ENCODE data around the gene PRSS27.

Gene PRSS27

GRCh38 chr16:2745116-2745890 is 25.3 kb upstream of the PRSS27 start:
- Histone ChIP-seq H4K8ac (ENCODE audit: low read depth, low read length) (no peak overlapping the region), H2BK120ac (ENCODE audit: insufficient read depth, low read length, poor library complexity) (no peak overlapping the region), H2BK5ac (ENCODE audit: low read depth, low read length, poor library complexity) (no peak overlapping the region), H2BK12ac (ENCODE audit: low read length) (no peak overlapping the region), H3K27me3 (ENCODE audit: insufficient read depth, low read length) (no peaks in the 10 kb centered on the region), H3K23ac (ENCODE audit: low read length) (no peak overlapping the region), H3K27ac (ENCODE audit: low read depth, low read length) (no peak overlapping the region), H2AFZ (ENCODE audit: insufficient read depth, low read length, poor library complexity) (no peak overlapping the region), H3K4ac (ENCODE audit: low read depth, low read length) (no peak overlapping the region), H3K79me1 (ENCODE audit: low read length) (no peaks in the 10 kb centered on the region), H3K9me3 (ENCODE audit: insufficient read depth, low read depth, low read length) (peaks cover 2% of the 10 kb centered on the region), H3K36me3 (ENCODE audit: control insufficient read depth in 1 of 2, insufficient read depth in 2 of 2, low read length in 2 of 2) (no peaks in the 10 kb centered on the region), H4K91ac (ENCODE audit: low read depth, low read length) (no peak overlapping the region), H3K4me2 (ENCODE audit: low read length) (no peak overlapping the region), H4K12ac (ENCODE audit: low read depth, low read length) (no peak overlapping the region), H3K9ac (ENCODE audit: low read length) (no peak overlapping the region), H3K4me1 (ENCODE audit: control insufficient read depth in 1 of 2, insufficient read depth in 2 of 2, low read length in 2 of 2) (no peaks in the 10 kb centered on the region), H2AK5ac (ENCODE audit: low read length) (no peak overlapping the region), H3K18ac (ENCODE audit: low read length) (no peak overlapping the region), H3K79me2 (ENCODE audit: control insufficient read depth, insufficient read depth, low read length, poor library complexity) (no peaks in the 10 kb centered on the region), H3K14ac (ENCODE audit: low read length) (no peak overlapping the region), H3K4me3 (ENCODE audit: low read depth, low read length) (no peak overlapping the region)
- WGBS (ENCODE audit: extremely low coverage, insufficient coverage, insufficient read length): no CpG with 5 or more reads among the region's 15 CpGs
- no peak for DNase-seq

- no peaks in the 10 kb centered on the region for H3K79me1 ChIP-seq (ENCODE audit: low read length)
- H4K8ac ChIP-seq (ENCODE audit: low read depth, low read length): no peak overlapping the region
- H3K9me3 ChIP-seq (ENCODE audit: insufficient read depth, low read depth, low read length): peaks cover 2% of the 10 kb centered on the region
- no peak overlapping the region for H3K14ac ChIP-seq (ENCODE audit: low read length)
- no peaks in the 10 kb centered on the region for H3K4me1 ChIP-seq (ENCODE audit: control insufficient read depth in 1 of 2, insufficient read depth in 2 of 2, low read length in 2 of 2)
- no peak overlapping the region for H3K23ac ChIP-seq (ENCODE audit: low read length)
- peak overlapping the region; percentile 38 for H3K9ac ChIP-seq (ENCODE audit: low read length)
- no peak overlapping the region for H3K27ac ChIP-seq (ENCODE audit: low read depth, low read length)
- H3K4ac ChIP-seq (ENCODE audit: low read depth, low read length): no peak overlapping the region
- WGBS (ENCODE audit: extremely low coverage, insufficient coverage, insufficient read length): no CpG with 5 or more reads among the region's 6 CpGs
- no peak overlapping the region for H4K91ac ChIP-seq (ENCODE audit: low read depth, low read length)
- H2BK120ac ChIP-seq (ENCODE audit: insufficient read depth, low read length, poor library complexity): no peak overlapping the region
- no peaks in the 10 kb centered on the region for H3K36me3 ChIP-seq (ENCODE audit: control insufficient read depth in 1 of 2, insufficient read depth in 2 of 2, low read length in 2 of 2)
- no peaks in the 10 kb centered on the region for H3K79me2 ChIP-seq (ENCODE audit: control insufficient read depth, insufficient read depth, low read length, poor library complexity)
- no peak overlapping the region for H2AFZ ChIP-seq (ENCODE audit: insufficient read depth, low read length, poor library complexity)
- no peaks in the 10 kb centered on the region for H3K27me3 ChIP-seq (ENCODE audit: insufficient read depth, low read length)
- no peak overlapping the region for H4K12ac ChIP-seq (ENCODE audit: low read depth, low read length)
- no peak overlapping the region for H2AK5ac ChIP-seq (ENCODE audit: low read length)
- no peak overlapping the region for H3K4me2 ChIP-seq (ENCODE audit: low read length)
- no peak overlapping the region for H3K18ac ChIP-seq (ENCODE audit: low read length)
- no peak overlapping the region for H2BK12ac ChIP-seq (ENCODE audit: low read length)
- H3K4me3 ChIP-seq (ENCODE audit: low read depth, low read length): no peak overlapping the region
- no peak for DNase-seq
- no peak overlapping the region for H2BK5ac ChIP-seq (ENCODE audit: low read depth, low read length, poor library complexity)
Measured at GRCh38 chr16:2744711-2745110, 24.7 kb upstream of the PRSS27 start.

- no peak overlapping the region for H3K4me3 ChIP-seq (ENCODE audit: low read depth, low read length)
- no peak overlapping the region for H4K8ac ChIP-seq (ENCODE audit: low read depth, low read length)
- no peak overlapping the region for H3K14ac ChIP-seq (ENCODE audit: low read length)
- H3K23ac ChIP-seq (ENCODE audit: low read length): no peak overlapping the region
- no CpG with 5 or more reads among the region's 19 CpGs for WGBS (ENCODE audit: extremely low coverage, insufficient coverage, insufficient read length)
- no peak overlapping the region for H3K9ac ChIP-seq (ENCODE audit: low read length)
- no peaks in the 10 kb centered on the region for H3K27me3 ChIP-seq (ENCODE audit: insufficient read depth, low read length)
- no peak overlapping the region for H3K18ac ChIP-seq (ENCODE audit: low read length)
- no peak overlapping the region for H4K12ac ChIP-seq (ENCODE audit: low read depth, low read length)
- no peaks in the 10 kb centered on the region for H3K79me2 ChIP-seq (ENCODE audit: control insufficient read depth, insufficient read depth, low read length, poor library complexity)
- no peak overlapping the region for H2AFZ ChIP-seq (ENCODE audit: insufficient read depth, low read length, poor library complexity)
- H3K4me1 ChIP-seq (ENCODE audit: control insufficient read depth in 1 of 2, insufficient read depth in 2 of 2, low read length in 2 of 2): no peaks in the 10 kb centered on the region
- DNase-seq: no peak
- H4K91ac ChIP-seq (ENCODE audit: low read depth, low read length): no peak overlapping the region
- H3K79me1 ChIP-seq (ENCODE audit: low read length): no peaks in the 10 kb centered on the region
- no peak overlapping the region for H2BK120ac ChIP-seq (ENCODE audit: insufficient read depth, low read length, poor library complexity)
- no peak overlapping the region for H3K4ac ChIP-seq (ENCODE audit: low read depth, low read length)
- H2AK5ac ChIP-seq (ENCODE audit: low read length): no peak overlapping the region
- no peak overlapping the region for H2BK5ac ChIP-seq (ENCODE audit: low read depth, low read length, poor library complexity)
- no peak overlapping the region for H3K27ac ChIP-seq (ENCODE audit: low read depth, low read length)
- H3K9me3 ChIP-seq (ENCODE audit: insufficient read depth, low read depth, low read length): peaks cover 2% of the 10 kb centered on the region
- H2BK12ac ChIP-seq (ENCODE audit: low read length): no peak overlapping the region
- no peaks in the 10 kb centered on the region for H3K36me3 ChIP-seq (ENCODE audit: control insufficient read depth in 1 of 2, insufficient read depth in 2 of 2, low read length in 2 of 2)
- H3K4me2 ChIP-seq (ENCODE audit: low read length): no peak overlapping the region
Measured at GRCh38 chr16:2743007-2743810, 23.2 kb upstream of the PRSS27 start.

DNA sequence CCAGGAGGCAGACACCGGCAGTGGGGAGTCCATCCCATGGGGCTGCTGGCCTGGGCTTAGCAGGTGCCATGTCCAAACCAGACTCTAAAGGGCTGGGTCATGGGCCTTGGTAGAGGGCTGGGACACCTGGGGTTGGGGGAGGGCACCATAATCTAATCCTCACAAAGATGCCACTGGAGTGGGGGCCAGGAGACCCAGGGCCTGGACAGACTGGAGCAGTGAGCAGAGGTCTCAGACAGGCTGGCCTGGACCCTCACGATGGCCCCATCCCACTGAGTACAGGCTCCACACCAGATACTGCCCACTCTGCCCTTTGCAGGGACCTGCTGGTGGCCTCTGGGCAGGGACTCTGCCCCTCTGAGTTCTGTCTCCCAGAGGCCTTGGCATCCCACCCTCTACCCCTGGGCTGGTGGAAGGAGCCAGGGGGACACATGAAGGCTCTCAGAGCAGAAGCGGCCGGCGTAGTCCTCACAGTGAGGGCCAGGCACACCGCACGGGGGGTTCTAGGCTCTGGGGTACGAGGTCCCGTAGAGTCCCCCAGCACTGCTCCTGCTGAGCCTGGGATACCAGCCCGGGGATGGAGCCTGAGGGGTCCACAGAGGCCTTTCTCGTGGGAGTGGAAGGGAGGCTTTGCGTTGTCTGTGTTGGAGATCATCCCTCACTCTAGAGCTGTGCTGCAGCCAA is 22.4 kb upstream of the PRSS27 start:
- Histone ChIP-seq H2BK12ac (ENCODE audit: low read length) (no peak overlapping the region), H2AK5ac (ENCODE audit: low read length) (no peak overlapping the region), H3K4me1 (ENCODE audit: control insufficient read depth in 1 of 2, insufficient read depth in 2 of 2, low read length in 2 of 2) (no peaks in the 10 kb centered on the region), H3K4me2 (ENCODE audit: low read length) (no peak overlapping the region), H4K12ac (ENCODE audit: low read depth, low read length) (no peak overlapping the region), H3K27ac (ENCODE audit: low read depth, low read length) (no peak overlapping the region), H2BK5ac (ENCODE audit: low read depth, low read length, poor library complexity) (no peak overlapping the region), H3K79me2 (ENCODE audit: control insufficient read depth, insufficient read depth, low read length, poor library complexity) (no peaks in the 10 kb centered on the region), H3K4ac (ENCODE audit: low read depth, low read length) (no peak overlapping the region), H3K9me3 (ENCODE audit: insufficient read depth, low read depth, low read length) (peaks cover 2% of the 10 kb centered on the region), H3K14ac (ENCODE audit: low read length) (no peak overlapping the region), H3K79me1 (ENCODE audit: low read length) (no peaks in the 10 kb centered on the region), H2AFZ (ENCODE audit: insufficient read depth, low read length, poor library complexity) (no peak overlapping the region), H3K27me3 (ENCODE audit: insufficient read depth, low read length) (no peaks in the 10 kb centered on the region), H3K18ac (ENCODE audit: low read length) (no peak overlapping the region), H3K9ac (ENCODE audit: low read length) (no peak overlapping the region), H4K91ac (ENCODE audit: low read depth, low read length) (no peak overlapping the region), H3K36me3 (ENCODE audit: control insufficient read depth in 1 of 2, insufficient read depth in 2 of 2, low read length in 2 of 2) (no peaks in the 10 kb centered on the region), H2BK120ac (ENCODE audit: insufficient read depth, low read length, poor library complexity) (no peak overlapping the region), H3K4me3 (ENCODE audit: low read depth, low read length) (no peak overlapping the region), H4K8ac (ENCODE audit: low read depth, low read length) (no peak overlapping the region), H3K23ac (ENCODE audit: low read length) (no peak overlapping the region)
- WGBS (ENCODE audit: extremely low coverage, insufficient coverage, insufficient read length): no CpG with 5 or more reads among the region's 12 CpGs
- no peak for DNase-seq

Measured in trophoblast cell (in vitro differentiated cells and primary cell).